ENCODE measurements around the gene PLEKHA1. TPM values are rescaled to one million over a fixed set of nuclear protein-coding genes. Genes with fewer than 3 reads are reported as not detected.
A peak's percentile ranks its signal among the peaks of the same experiment; 100 is the strongest.

Gene PLEKHA1
- total and polyA plus RNA-seq, 2 of the 13 experiments (the other 11 are each of a cell fraction or from before 2014, with no cell fraction given): 32.2 to 53.3 TPM

GRCh38 chr10:122344741-122345258 lies 29.7 kb upstream of the PLEKHA1 start (continued):
- TF ChIP-seq ZNF687 (CRISPR knock-in tag; IDR thresholded peaks at IDR 0.05) (peak; percentile 81), HBP1 (CRISPR knock-in tag; IDR thresholded peaks at IDR 0.05; ENCODE audit: low read depth) (no peak), ZNF232 (CRISPR knock-in tag; IDR thresholded peaks at IDR 0.05; ENCODE audit: borderline replicate concordance) (0 out of 2 replicates have a peak, but pooled peaks have one; percentile 33), ZNF530 (CRISPR knock-in tag; IDR thresholded peaks at IDR 0.05; ENCODE audit: low read depth) (no peak), FOXP4 (CRISPR knock-in tag; IDR thresholded peaks at IDR 0.05) (peak; percentile 59), SMYD3 (CRISPR knock-in tag; IDR thresholded peaks at IDR 0.05) (no peak), TFE3 (CRISPR knock-in tag; IDR thresholded peaks at IDR 0.05) (peak; percentile 87), TCF7 (IDR thresholded peaks at IDR 0.05; ENCODE audit: low read depth) (no peak), KAT8 (CRISPR knock-in tag; IDR thresholded peaks at IDR 0.05) (peak; percentile 69), ZNF335 (CRISPR knock-in tag; IDR thresholded peaks at IDR 0.05) (no peak; the same call in 1 of the 2 replicates), SNRNP70 (IDR thresholded peaks at IDR 0.05; ENCODE audit: low read depth, low read length) (no peak), WIZ (CRISPR knock-in tag; IDR thresholded peaks at IDR 0.05) (no peak), FOXO4 (CRISPR knock-in tag; conservative IDR thresholded peaks at IDR 0.05) (no peak), ZNF598 (CRISPR knock-in tag; IDR thresholded peaks at IDR 0.05; ENCODE audit: borderline replicate concordance) (0 out of 2 replicates have a peak, but pooled peaks have one; percentile 60), ZNF678 (CRISPR knock-in tag; IDR thresholded peaks at IDR 0.05) (no peak), EED (CRISPR knock-in tag; IDR thresholded peaks at IDR 0.05) (no peak), DDIT3 (CRISPR knock-in tag; IDR thresholded peaks at IDR 0.05) (no peak), ARNT (IDR thresholded peaks at IDR 0.05) (no peak), CENPT (CRISPR knock-in tag; IDR thresholded peaks at IDR 0.05; ENCODE audit: low read depth) (no peak), MED8 (CRISPR knock-in tag; IDR thresholded peaks at IDR 0.05; ENCODE audit: insufficient replicate concordance) (no peak)
